WTC11 (cell line): ENCODE data around the gene TRIM2. TPM values are rescaled to one million over a fixed set of nuclear protein-coding genes. Genes with fewer than 3 reads are reported as not detected.

Source experiments
- ATAC-seq: fragments of 200-7000 bp; cut with Tn5 transposase; 2 replicates; pipeline ENCODE4 v1.10.0; 2021; ENCODE audit warnings: mild to moderate bottlenecking, moderate library complexity
- CTCF ChIA-PET: fragments of 300-600 bp; sonication (Branson Sonifier 250); formaldehyde crosslinking; loops from one replicate; lab custom pipeline; 2021; ENCODE audit warnings: antibody characterized with exemption; lab: Charles Lee
- POLR2A ChIA-PET: fragments of 350-600 bp; sonication (Branson Sonifier 250); formaldehyde crosslinking; loops from one replicate; lab custom pipeline; 2021; ENCODE audit warnings: antibody characterized with exemption; lab: Charles Lee
- DNase-seq: peaks from one replicate; pipeline ENCODE4 v3.0.0; 2021; ENCODE audit warnings: low spot score
- H3K27ac Mint-ChIP-seq: 2 replicates; pipeline ENCODE4 v1.8.0; 2021; ENCODE audit warnings: mixed read lengths
- H3K27me3 Mint-ChIP-seq: 2 replicates; pipeline ENCODE4 v1.8.0; 2021; ENCODE audit warnings: low read depth, mild to moderate bottlenecking, moderate library complexity, mixed read lengths
- H3K36me3 Mint-ChIP-seq: 2 replicates; pipeline ENCODE4 v1.8.0; 2021; ENCODE audit warnings: mixed read lengths
- H3K4me1 Mint-ChIP-seq: 2 replicates; pipeline ENCODE4 v1.8.0; 2022; ENCODE audit warnings: mixed read lengths
- H3K4me3 Mint-ChIP-seq: 2 replicates; pipeline ENCODE4 v1.8.0; 2021; ENCODE audit warnings: mild to moderate bottlenecking, moderate library complexity, mixed read lengths
- H3K9me3 Mint-ChIP-seq: 2 replicates; pipeline ENCODE4 v1.8.0; 2021; ENCODE audit warnings: mixed read lengths
- ATF2 ChIP-seq: sonication (generic); formaldehyde crosslinking; IDR thresholded peaks from 2 replicates; pipeline ENCODE4 v1.8.1; 2022; ENCODE audit warnings: low read depth, missing genetic modification reagents, borderline replicate concordance
- ETV6 ChIP-seq: sonication (generic); formaldehyde crosslinking; IDR thresholded peaks from 2 replicates; pipeline ENCODE4 v1.8.1; 2022; ENCODE audit warnings: mild to moderate bottlenecking, missing genetic modification reagents
- KAT7 ChIP-seq: sonication (generic); formaldehyde crosslinking; IDR thresholded peaks from 2 replicates; pipeline ENCODE4 v1.8.1; 2023; ENCODE audit warnings: missing genetic modification reagents, mild to moderate bottlenecking, borderline replicate concordance
- OVOL2 ChIP-seq: fragments of 250-450 bp; sonication (Bioruptor Pico); IDR thresholded peaks from 2 replicates; pipeline ENCODE4 v1.9.0; 2021; ENCODE audit warnings: mild to moderate bottlenecking, borderline replicate concordance
- RORB ChIP-seq: fragments of 250-450 bp; sonication (Bioruptor Pico); IDR thresholded peaks from 2 replicates; pipeline ENCODE4 v1.9.0; 2021; ENCODE audit warnings: mild to moderate bottlenecking
- ZNF281 ChIP-seq: sonication (generic); formaldehyde crosslinking; IDR thresholded peaks from 2 replicates; pipeline ENCODE4 v1.8.0; 2023; ENCODE audit warnings: mild to moderate bottlenecking, missing genetic modification reagents
- total RNA-seq: library from RNA; stranded (reverse); gene quantifications from 3 replicates; pipeline ENCODE4 v1.2.3, GENCODE V29; 2021
- TF ChIP-seq, protein P1 (sequence below): fragments of 250-450 bp; sonication (Bioruptor Pico); IDR thresholded peaks from 2 replicates; pipeline ENCODE4 v1.9.0; 2021; ENCODE audit warnings: mild to moderate bottlenecking, borderline replicate concordance
- TF ChIP-seq, protein P2 (sequence below): sonication (generic); formaldehyde crosslinking; IDR thresholded peaks from 2 replicates; pipeline ENCODE4 v1.8.1; 2023; ENCODE audit warnings: mild to moderate bottlenecking, missing genetic modification reagents, borderline replicate concordance

The TRIM2 gene
- total RNA-seq, 1 experiment from 2014 or later, result 54.5 TPM

DNA sequence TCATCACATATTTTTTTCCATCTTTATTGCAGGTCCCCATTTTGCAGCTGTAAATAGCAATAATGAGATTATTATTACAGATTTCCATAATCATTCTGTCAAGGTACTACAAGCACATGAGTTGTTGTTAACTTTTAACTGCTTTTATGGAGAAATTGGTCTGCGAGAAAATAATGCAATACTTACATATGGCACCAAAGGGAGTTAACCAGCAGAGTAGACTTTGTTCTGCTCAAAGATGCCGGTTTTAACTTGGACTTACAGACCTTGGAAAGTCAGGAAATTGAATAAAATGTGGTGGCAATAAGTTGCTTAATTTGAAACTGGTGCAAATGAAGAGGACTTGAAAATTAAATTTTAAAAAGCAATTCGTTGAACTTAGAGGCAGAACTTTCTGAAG, 119.8 kb downstream of the TRIM2 start:
- peaks cover 15% of the 10 kb centered on the region for H3K4me1 Mint-ChIP-seq
- no peak for DNase-seq
- CTCF ChIA-PET, result interaction anchor here (1.4 kb wide), 1 partner anchor 181 kb away, joined by 5 read pairs; no protein-coding TSS in a partner anchor
- no peaks in the 10 kb centered on the region for H3K27me3 Mint-ChIP-seq
- TF ChIP-seq ATF2 (CRISPR knock-in tag), result no peak
- TF ChIP-seq, protein P1, sequence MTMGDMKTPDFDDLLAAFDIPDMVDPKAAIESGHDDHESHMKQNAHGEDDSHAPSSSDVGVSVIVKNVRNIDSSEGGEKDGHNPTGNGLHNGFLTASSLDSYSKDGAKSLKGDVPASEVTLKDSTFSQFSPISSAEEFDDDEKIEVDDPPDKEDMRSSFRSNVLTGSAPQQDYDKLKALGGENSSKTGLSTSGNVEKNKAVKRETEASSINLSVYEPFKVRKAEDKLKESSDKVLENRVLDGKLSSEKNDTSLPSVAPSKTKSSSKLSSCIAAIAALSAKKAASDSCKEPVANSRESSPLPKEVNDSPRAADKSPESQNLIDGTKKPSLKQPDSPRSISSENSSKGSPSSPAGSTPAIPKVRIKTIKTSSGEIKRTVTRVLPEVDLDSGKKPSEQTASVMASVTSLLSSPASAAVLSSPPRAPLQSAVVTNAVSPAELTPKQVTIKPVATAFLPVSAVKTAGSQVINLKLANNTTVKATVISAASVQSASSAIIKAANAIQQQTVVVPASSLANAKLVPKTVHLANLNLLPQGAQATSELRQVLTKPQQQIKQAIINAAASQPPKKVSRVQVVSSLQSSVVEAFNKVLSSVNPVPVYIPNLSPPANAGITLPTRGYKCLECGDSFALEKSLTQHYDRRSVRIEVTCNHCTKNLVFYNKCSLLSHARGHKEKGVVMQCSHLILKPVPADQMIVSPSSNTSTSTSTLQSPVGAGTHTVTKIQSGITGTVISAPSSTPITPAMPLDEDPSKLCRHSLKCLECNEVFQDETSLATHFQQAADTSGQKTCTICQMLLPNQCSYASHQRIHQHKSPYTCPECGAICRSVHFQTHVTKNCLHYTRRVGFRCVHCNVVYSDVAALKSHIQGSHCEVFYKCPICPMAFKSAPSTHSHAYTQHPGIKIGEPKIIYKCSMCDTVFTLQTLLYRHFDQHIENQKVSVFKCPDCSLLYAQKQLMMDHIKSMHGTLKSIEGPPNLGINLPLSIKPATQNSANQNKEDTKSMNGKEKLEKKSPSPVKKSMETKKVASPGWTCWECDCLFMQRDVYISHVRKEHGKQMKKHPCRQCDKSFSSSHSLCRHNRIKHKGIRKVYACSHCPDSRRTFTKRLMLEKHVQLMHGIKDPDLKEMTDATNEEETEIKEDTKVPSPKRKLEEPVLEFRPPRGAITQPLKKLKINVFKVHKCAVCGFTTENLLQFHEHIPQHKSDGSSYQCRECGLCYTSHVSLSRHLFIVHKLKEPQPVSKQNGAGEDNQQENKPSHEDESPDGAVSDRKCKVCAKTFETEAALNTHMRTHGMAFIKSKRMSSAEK (CRISPR knock-in tag), result no peak
- TF ChIP-seq, all 79 proteins: peak for 0
- Mint-ChIP-seq H3K27ac (no peak overlapping the region), H3K36me3 (peaks cover 7% of the 10 kb centered on the region), H3K9me3 (no peaks in the 10 kb centered on the region), H3K4me3 (no peak overlapping the region)
- POLR2A ChIA-PET, result no interaction called here
- no peak for ATAC-seq

DNA sequence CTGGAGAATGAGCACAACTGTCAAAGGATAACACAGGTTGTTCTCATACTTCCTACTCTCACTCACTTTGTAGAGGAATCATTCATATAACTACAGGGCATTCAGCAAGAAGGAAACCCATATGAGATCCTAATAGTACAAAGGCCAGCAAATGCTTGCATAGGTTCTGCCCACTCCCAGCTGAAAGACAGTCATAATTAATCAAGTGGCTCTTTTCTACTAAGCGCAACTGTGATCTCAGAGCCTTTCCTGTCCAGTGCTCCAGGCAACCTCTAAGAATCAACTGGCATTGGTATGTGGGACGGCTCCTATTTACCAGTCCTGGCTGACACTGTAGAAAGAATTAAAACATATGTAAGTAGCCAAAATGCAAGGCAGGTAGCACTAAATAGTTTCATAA, 121.3 kb downstream of the TRIM2 start:
- CTCF ChIA-PET, result no interaction called here

More for the DNA sequence above, 121.3 kb downstream of the TRIM2 start:
- H3K9me3 Mint-ChIP-seq, result no peaks in the 10 kb centered on the region
- H3K4me3 Mint-ChIP-seq, result no peak overlapping the region
- DNase-seq (no peak), ATAC-seq (no peak)
- no peaks in the 10 kb centered on the region for H3K27me3 Mint-ChIP-seq
- peaks cover 4% of the 10 kb centered on the region; the same call in 1 of the 2 replicates for H3K36me3 Mint-ChIP-seq
- TF ChIP-seq ATF2 (CRISPR knock-in tag) (no peak), KAT7 (no peak), ETV6 (no peak), RORB (CRISPR knock-in tag) (no peak), OVOL2 (CRISPR knock-in tag) (no peak), ZNF281 (CRISPR knock-in tag) (no peak)
- TF ChIP-seq, protein P2, sequence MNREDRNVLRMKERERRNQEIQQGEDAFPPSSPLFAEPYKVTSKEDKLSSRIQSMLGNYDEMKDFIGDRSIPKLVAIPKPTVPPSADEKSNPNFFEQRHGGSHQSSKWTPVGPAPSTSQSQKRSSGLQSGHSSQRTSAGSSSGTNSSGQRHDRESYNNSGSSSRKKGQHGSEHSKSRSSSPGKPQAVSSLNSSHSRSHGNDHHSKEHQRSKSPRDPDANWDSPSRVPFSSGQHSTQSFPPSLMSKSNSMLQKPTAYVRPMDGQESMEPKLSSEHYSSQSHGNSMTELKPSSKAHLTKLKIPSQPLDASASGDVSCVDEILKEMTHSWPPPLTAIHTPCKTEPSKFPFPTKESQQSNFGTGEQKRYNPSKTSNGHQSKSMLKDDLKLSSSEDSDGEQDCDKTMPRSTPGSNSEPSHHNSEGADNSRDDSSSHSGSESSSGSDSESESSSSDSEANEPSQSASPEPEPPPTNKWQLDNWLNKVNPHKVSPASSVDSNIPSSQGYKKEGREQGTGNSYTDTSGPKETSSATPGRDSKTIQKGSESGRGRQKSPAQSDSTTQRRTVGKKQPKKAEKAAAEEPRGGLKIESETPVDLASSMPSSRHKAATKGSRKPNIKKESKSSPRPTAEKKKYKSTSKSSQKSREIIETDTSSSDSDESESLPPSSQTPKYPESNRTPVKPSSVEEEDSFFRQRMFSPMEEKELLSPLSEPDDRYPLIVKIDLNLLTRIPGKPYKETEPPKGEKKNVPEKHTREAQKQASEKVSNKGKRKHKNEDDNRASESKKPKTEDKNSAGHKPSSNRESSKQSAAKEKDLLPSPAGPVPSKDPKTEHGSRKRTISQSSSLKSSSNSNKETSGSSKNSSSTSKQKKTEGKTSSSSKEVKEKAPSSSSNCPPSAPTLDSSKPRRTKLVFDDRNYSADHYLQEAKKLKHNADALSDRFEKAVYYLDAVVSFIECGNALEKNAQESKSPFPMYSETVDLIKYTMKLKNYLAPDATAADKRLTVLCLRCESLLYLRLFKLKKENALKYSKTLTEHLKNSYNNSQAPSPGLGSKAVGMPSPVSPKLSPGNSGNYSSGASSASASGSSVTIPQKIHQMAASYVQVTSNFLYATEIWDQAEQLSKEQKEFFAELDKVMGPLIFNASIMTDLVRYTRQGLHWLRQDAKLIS, result no peak
- TF ChIP-seq, all 79 proteins: peak for 0
- Mint-ChIP-seq H3K4me1 (peaks cover 15% of the 10 kb centered on the region), H3K27ac (no peak overlapping the region)
- POLR2A ChIA-PET, result no interaction called here
